Gastroesophageal sphincter (tissue), 3 donors: ENCODE results near the gene KNTC1.

Source experiments
- CTCF ChIP-seq, 4 experiments: fragments of 200-600 bp in 2 of 4; fragments of 450-650 bp in 2 of 4; sonication (generic) in 1 of 4; IDR thresholded peaks; one replicate each; pipeline ENCODE4 v1.5.1; 2017 to 2019; ENCODE audit warnings: antibody characterized with exemption in 4 of 4, mild to moderate bottlenecking in 2 of 4, moderate library complexity in 2 of 4
- POLR2AphosphoS5 ChIP-seq: sonication (generic); formaldehyde crosslinking; IDR thresholded peaks from one replicate; pipeline ENCODE4 v1.6.1; 2017; ENCODE audit warnings: antibody characterized with exemption

- TF ChIP-seq POLR2AphosphoS5 (no peak), CTCF (IDR thresholded peaks at IDR 0.05) (no peak)
These were observed 11.8 kb upstream of the KNTC1 start for GRCh38 chr12:122515275-122515674.
